GM12801 (cell line): ENCODE results near the gene SLC25A51.

Experiments
- CTCF ChIP-seq: IDR thresholded peaks from one replicate; pipeline ENCODE4 v1.5.1; 2011; ENCODE audit warnings: control low read depth; ENCODE audit not compliant: insufficient read length; ENCODE audit errors: extremely low read depth

SLC25A51 gene

DNA sequence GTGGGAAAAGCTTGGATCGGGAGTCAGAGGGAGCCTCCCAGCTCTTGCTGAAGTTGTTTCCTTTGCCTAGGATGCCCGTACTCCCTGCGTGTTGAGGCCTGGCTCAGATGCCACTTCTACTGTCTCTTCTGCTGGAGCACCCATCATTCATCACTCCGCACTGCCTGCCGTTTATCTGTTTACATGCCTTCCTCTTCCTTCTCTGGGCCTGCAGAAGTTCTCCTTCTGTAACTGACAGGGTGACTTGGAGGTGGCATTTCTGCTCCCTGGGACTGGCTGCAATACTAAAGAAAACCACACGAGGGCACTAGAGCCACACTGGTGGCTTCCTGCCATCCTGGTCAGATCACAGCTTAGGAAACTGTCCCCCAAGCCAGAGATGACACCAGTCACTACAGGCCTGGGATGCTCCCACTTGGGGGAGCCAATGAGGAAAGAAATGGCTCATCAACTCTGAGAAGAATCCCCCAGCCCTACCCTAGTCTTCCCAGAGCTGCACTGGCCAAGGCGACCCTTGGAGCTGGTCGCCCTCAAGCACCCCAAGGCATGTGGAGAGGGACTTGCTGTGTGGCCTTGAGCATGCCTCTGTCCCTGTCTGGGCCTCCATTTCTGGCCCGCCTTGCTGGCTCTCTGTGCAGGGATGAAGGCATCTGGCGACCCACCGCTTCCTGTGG is 9.7 kb upstream of the SLC25A51 start:
- TF ChIP-seq CTCF: no peak

GRCh38 chr9:37911271-37911681 is 7.3 kb upstream of the SLC25A51 start:
- no peak for TF ChIP-seq CTCF

DNA sequence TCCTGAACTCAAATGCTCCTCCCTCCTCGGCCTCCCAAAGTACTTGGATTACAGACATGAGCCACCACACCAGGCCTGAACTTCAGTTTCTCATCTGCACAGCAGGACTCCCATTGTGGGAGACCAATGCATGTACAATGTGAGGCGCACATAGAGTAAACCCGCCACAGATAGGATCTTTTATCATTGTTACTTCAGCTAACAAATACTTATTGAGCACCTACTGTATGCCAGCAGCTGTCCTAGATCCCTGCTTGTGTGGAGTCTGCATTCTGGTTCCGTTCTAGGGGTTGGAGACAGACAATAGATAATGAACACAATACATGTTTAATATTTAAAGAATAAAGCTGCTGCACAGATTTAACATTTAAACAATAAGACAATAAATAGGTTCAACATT is 6.3 kb upstream of the SLC25A51 start:
- TF ChIP-seq CTCF: no peak

GRCh38 chr9:37909326-37909725 is 5.4 kb upstream of the SLC25A51 start:
- no peak for TF ChIP-seq CTCF

GRCh38 chr9:37908698-37909186 is 4.8 kb upstream of the SLC25A51 start:
- TF ChIP-seq CTCF: no peak

- TF ChIP-seq CTCF: no peak
Observed at GRCh38 chr9:37908283-37908682, 4.4 kb upstream of the SLC25A51 start.

- no peak for TF ChIP-seq CTCF
Observed at GRCh38 chr9:37906312-37907239, 2.6 kb upstream of the SLC25A51 start.
